Measurements from ENCODE around the gene LARP4. TPM values are rescaled to one million over a fixed set of nuclear protein-coding genes. Genes with fewer than 3 reads are reported as not detected.

LARP4 gene
- total RNA-seq, 6 donors from 2014 or later = 29.1 to 75.2 (median 45.4) TPM

- H3K36me3 ChIP-seq = peaks cover 8 to 60% (median 17%) of the 10 kb centered on the region in 4 donors
Measured at GRCh38 chr12:50453872-50454271, 53.2 kb downstream of the LARP4 start.

GRCh38 chr12:50458606-50459005 is 57.9 kb downstream of the LARP4 start:
- TF ChIP-seq POLR2AphosphoS5 (IDR thresholded peaks at IDR 0.05) (no peak), POLR2A (IDR thresholded peaks at IDR 0.05) (no peak), CTCF (IDR thresholded peaks at IDR 0.05) (no peak), EP300 (IDR thresholded peaks at IDR 0.05) (no peak)
- Histone ChIP-seq H3K4me3 (no peak overlapping the region), H3K9me3 (no peaks in the 10 kb centered on the region), H3K36me3 (peaks cover 8 to 79% (median 39%) of the 10 kb centered on the region in 4 donors), H3K4me1 (no peaks in the 10 kb centered on the region), H3K27me3 (no peaks in the 10 kb centered on the region), H3K27ac (no peak overlapping the region)
- DNase-seq = no peak
- ATAC-seq (ENCODE audit: low FRiP score in 2 of 2) = no peak

More at GRCh38 chr12:50453872-50454271, 53.2 kb downstream of the LARP4 start:
- 97 to 98% methylated on average over 5 of the region's 5 CpGs for WGBS, 2 donors
- Histone ChIP-seq H3K9me3 (no peaks in the 10 kb centered on the region), H3K27ac (no peak overlapping the region), H3K4me3 (no peak overlapping the region), H3K4me1 (no peaks in the 10 kb centered on the region), H3K27me3 (no peaks in the 10 kb centered on the region)
- no peak for ATAC-seq (ENCODE audit: low FRiP score in 2 of 2)
- TF ChIP-seq CTCF (IDR thresholded peaks at IDR 0.05) (no peak), POLR2A (IDR thresholded peaks at IDR 0.05) (no peak), POLR2AphosphoS5 (IDR thresholded peaks at IDR 0.05) (no peak), EP300 (IDR thresholded peaks at IDR 0.05) (no peak)
- no peak for DNase-seq

DNA sequence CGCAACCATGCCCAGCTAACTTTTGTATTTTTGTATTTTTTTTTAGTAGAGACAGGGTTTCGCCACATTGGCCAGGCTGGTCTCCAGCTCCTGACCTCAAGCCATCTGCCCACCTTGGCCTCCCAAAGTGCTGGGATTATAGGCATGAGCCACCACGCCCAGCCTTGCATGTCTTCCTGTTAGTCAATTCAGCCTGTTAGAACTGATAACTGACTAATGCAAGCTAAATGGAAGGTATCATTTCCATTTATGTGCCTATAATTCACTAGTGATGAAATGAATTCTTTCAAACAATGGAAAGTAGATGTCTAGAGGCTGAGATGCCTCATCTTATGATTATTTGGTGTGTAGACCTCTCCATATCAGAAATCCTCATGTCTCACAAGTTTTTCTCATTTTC is 66.8 kb downstream of the LARP4 start:
- Histone ChIP-seq H3K36me3 (peaks cover 0 to 95% (median 63%) of the 10 kb centered on the region in 4 donors), H3K4me1 (no peaks in the 10 kb centered on the region), H3K27me3 (no peaks in the 10 kb centered on the region), H3K4me3 (no peak overlapping the region), H3K9me3 (no peaks in the 10 kb centered on the region), H3K27ac (no peak overlapping the region)
- WGBS, 2 donors = 90 to 97% methylated on average over 3 of the region's 3 CpGs
- ATAC-seq (ENCODE audit: low FRiP score in 2 of 2) (no peak), DNase-seq (no peak)
- no peak for TF ChIP-seq EP300 (IDR thresholded peaks at IDR 0.05)
- TF ChIP-seq CTCF (IDR thresholded peaks at IDR 0.05) = no peak
- TF ChIP-seq POLR2A (IDR thresholded peaks at IDR 0.05) = no peak
- no peak for TF ChIP-seq POLR2AphosphoS5 (IDR thresholded peaks at IDR 0.05)

- Histone ChIP-seq H3K36me3 (peaks cover 17 to 62% (median 32%) of the 10 kb centered on the region in 4 donors), H3K9me3 (no peaks in the 10 kb centered on the region), H3K27ac (no peak overlapping the region), H3K27me3 (no peaks in the 10 kb centered on the region), H3K4me1 (no peaks in the 10 kb centered on the region), H3K4me3 (no peak overlapping the region)
- TF ChIP-seq POLR2AphosphoS5 (IDR thresholded peaks at IDR 0.05) (no peak), EP300 (IDR thresholded peaks at IDR 0.05) (no peak), CTCF (IDR thresholded peaks at IDR 0.05) (no peak), POLR2A (IDR thresholded peaks at IDR 0.05) (no peak)
- DNase-seq (no peak), ATAC-seq (ENCODE audit: low FRiP score in 2 of 2) (no peak)
- 88 to 90% methylated on average over 1 of the region's 1 CpG for WGBS, 2 donors
Measured at GRCh38 chr12:50477241-50477832, 76.7 kb downstream of the LARP4 start.

DNA sequence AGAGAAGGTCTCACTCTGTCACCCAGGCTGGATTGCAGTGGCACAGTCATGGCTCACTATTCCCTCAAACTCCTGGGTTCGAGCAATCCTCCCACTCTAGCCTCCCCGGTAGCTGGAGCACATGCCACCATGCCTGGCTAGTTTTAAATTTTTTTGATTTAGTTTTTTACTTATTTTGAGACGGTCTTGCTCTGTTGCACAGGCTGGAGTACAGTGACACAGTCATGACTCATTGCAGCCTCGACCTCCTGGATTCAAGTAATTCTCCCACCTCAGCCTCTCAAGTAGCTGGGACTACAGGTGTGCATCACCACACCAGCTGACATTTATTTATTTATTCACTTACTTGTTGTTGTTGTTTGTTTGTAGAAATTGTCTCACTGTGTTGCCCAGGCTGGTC is 81.9 kb downstream of the LARP4 start:
- Histone ChIP-seq H3K4me1 (no peaks in the 10 kb centered on the region), H3K36me3 (peaks cover 0 to 10% (median 0%) of the 10 kb centered on the region in 4 donors), H3K27ac (no peak overlapping the region), H3K27me3 (no peaks in the 10 kb centered on the region), H3K9me3 (no peaks in the 10 kb centered on the region), H3K4me3 (no peak overlapping the region)
- no peak for TF ChIP-seq POLR2AphosphoS5 (IDR thresholded peaks at IDR 0.05)
- no peak for TF ChIP-seq POLR2A (IDR thresholded peaks at IDR 0.05)
- no peak for TF ChIP-seq EP300 (IDR thresholded peaks at IDR 0.05)
- no peak for TF ChIP-seq CTCF (IDR thresholded peaks at IDR 0.05)
- WGBS, 2 donors = 94% methylated on average over 4 of the region's 4 CpGs
- ATAC-seq (ENCODE audit: low FRiP score in 2 of 2) (no peak), DNase-seq (no peak)

All from upper lobe of left lung (tissue), 6 donors.